Stimulated activated CD4-positive, alpha-beta T cell treated with anti-CD3 and anti-CD28 coated beads, Interleukin-12 subunit alpha, Interleukin-12 subunit beta, amount 100 ng/mL, for 4 hours (primary cell): ENCODE data around the gene ST7.

ENCODE experiments used
- DNase-seq: peaks from one replicate; pipeline ENCODE4 v3.0.0-alpha.2; 2020

The ST7 gene

DNA sequence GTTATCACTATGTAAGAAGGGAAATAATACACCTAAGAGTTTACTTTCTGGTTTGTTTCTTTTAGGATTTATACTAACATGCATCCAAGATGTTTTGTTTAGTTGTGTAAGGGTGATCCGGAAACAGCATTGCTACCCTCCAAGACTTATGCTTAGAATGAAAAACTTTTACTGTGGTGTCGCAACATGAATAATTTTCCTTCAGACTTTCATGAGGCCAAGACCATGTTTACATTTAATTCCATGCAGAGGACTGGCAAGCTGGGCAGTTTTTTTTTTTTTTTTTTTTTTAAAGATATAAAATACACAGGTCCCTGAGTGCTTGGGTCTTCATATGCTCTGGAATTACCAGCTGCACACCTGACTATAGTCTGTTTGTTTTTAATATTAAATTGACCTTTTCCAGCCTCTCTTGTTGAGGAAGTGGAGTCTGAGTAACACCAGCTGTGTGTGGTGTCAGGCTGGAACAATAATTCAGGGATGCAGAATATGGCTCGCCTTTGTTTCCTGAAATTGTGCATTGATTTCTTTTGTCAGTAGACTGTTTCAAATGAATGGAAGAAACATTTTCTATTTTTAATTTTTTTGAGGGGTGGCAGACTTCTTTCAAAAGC lies 81.7 kb downstream of the ST7 start:
- DNase-seq = no peak

- DNase-seq = no peak
Observed at GRCh38 chr7:117035465-117035862, 82.2 kb downstream of the ST7 start.

GRCh38 chr7:117036053-117036669 lies 82.9 kb downstream of the ST7 start:
- DNase-seq = no peak

GRCh38 chr7:117036836-117037235 lies 83.5 kb downstream of the ST7 start:
- no peak for DNase-seq

GRCh38 chr7:117038408-117038807 lies 85.1 kb downstream of the ST7 start:
- DNase-seq = no peak

DNA sequence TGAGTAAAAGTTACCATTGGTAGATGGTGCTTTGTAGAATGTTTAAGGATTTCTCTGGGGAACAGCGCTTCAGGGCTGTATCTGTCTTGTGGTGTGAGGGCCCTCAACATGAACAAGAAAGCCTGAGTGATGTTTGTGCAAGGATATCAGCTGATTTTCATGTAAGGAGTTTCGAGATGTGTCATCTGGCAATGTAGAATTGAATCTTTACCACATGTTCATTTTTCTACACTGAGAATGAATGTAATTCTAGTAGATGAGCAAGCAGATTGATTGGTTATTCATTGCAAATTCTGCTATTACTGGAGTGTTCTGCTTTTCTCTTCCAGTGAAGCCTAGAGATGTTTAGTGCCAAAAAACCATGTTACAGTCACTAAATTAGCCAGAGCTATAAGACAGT lies 87.7 kb downstream of the ST7 start:
- no peak for DNase-seq

GRCh38 chr7:117041822-117042221 lies 88.5 kb downstream of the ST7 start:
- no peak for DNase-seq

- no peak for DNase-seq
Observed at GRCh38 chr7:117043108-117043825, 90.0 kb downstream of the ST7 start.

GRCh38 chr7:117044664-117045063 lies 91.4 kb downstream of the ST7 start:
- DNase-seq = no peak

DNA sequence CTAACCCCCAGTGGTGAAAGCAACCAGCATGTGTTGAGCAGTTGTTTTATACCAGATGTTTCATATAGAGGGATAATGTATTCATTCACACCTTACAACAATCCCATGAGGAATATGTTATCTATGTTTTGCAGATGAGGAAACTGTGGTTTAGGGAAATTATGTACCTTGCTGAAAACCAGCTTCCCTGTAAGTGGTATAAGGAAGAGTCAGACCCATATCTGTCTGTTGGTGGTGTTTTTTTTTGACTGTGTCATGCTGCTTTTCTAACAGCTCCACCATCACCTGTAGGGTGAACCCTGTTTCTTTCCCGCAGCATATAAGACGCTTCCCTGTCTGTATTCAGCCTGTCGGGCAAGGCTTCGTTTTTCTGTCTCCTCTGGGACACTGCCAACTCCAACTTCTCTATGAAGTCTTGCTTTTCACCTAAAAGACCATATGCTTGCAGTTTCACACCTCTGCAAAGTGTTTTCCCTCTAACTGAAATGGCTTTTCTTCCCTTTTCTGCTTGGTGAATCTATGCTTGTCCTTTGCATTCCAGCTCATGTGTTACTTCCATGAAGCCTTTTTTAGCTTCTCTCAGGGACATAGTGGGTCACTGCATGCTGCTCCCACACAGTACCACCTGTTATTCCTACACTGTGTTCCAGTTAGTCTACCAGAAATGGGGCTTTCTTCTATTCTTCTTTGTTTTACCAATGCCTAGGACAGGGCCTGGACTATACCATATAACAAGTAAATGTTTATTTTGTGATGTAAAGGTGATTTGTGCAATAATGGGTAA lies 92.8 kb downstream of the ST7 start:
- no peak for DNase-seq

- no peak for DNase-seq
Observed at GRCh38 chr7:117047496-117047895, 94.2 kb downstream of the ST7 start.

DNA sequence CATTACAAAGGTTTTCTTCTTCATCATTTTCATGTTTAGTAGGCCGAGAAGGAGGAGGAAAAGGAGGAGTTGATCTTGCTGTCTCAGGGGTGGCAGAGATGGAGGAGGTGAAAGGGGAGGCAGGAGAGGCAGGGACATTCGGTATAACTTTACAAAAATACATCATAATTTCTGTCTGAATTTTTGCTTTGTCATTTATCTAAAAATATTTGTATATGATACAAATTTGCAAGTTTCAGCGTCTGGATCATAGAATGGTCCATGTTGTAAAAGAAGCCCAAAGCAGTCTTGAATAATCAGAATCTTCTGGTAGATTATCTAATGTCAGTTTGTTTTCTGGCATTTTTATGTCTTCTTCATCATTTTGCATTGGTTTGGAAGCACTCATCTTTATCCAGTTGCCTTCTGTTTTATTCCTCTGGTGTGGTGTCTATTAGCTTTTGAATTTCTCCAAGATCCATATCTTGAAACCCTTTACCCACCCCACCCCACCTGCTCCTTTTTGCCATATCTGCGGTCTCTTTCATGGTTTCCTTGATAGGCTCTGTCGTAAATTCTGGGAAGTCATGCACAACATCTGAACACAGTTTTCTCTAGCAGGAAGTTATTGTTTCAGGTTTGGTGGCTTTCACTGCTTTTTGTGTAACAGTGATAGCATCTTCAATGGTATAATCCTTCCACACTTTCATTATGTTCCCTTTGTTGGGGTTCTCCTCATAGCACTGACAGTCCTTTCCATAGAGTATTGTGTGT lies 95.0 kb downstream of the ST7 start:
- DNase-seq = no peak

DNA sequence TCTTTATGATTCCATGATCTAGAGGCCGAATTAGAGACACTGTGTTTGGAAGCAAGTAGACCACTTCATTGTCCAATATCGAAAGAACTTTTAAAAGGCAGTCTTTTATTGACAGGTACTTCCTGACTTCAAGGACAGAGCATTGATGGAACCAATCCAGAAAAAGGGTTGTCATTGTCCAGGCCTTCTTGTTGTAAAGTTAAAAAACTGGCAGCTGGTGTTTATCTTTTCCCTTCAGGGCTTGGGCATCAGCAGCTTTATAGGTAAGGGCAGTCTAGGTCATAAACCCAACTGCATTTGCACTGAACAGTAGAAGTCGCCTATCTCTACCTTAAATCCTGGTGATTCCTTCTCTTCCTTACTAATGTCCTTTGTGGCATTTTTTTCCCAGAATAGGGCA lies 95.6 kb downstream of the ST7 start:
- no peak for DNase-seq

DNA sequence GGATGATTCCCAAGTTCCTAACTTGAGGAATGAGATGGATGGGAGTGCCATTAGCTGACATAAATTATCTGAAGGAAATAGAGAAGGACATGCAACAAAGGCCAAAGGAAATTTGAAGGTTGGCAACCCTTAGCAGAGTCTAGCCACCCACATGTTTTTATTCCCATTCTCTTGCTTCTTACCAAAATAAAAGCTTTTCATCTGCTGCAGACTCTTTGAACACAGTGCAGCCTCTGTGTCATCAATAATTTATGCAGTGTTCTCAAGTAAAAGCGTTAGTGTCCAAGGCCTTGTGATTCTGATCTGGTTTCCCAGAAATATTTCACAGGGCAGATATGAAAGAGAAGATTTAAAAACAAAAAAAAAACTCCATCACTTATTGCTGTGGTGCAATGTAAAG lies 98.5 kb downstream of the ST7 start:
- DNase-seq = no peak

DNA sequence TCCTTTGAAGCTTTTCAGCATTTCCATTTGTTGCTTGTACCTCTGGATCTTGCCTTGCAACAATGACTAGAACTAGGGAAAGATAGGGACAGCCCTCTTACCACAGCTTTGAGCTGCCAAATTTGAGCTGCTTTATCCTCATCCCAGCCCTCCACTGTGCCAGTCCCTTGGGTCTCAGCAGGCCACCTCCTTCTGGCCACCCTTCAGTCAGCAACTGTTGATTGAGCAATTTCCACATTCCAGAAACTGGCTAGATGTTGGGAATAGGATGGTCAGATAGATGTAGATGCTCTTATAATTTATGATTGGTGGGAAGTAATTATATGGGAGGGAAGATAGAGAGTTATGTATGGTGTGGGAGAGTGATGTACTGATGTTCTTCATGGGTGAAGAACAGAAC lies 100.1 kb downstream of the ST7 start:
- no peak for DNase-seq

GRCh38 chr7:117061751-117062150 lies 108.5 kb downstream of the ST7 start:
- DNase-seq = no peak

- no peak for DNase-seq
Observed at GRCh38 chr7:117062300-117062699, 109.0 kb downstream of the ST7 start.

- no peak for DNase-seq
Observed at GRCh38 chr7:117064688-117065087, 111.4 kb downstream of the ST7 start.

- no peak for DNase-seq
Observed at GRCh38 chr7:117065571-117066150, 112.4 kb downstream of the ST7 start.

DNA sequence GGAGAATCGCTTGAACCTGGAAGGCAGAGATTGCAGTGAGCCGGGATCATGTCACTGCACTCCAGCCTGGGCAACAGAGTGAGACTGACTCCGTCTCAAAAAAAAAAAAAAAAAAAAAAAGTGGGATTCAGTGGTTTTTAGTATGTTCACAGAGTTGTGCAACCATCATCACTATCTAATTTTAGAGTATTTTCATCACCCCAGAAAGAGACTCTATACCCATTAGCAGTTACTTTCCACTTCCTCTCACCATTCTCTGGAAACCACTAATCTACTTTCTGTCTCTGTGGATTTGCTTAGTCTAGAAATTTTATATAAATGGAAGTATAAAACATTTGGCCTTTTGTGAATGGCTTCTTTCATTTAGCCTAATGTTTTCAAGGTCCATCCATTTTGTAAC lies 113.4 kb downstream of the ST7 start:
- DNase-seq = no peak

GRCh38 chr7:117067340-117067739 lies 114.0 kb downstream of the ST7 start:
- no peak for DNase-seq

- no peak for DNase-seq
Observed at GRCh38 chr7:117068511-117069145, 115.3 kb downstream of the ST7 start.
